H9 (cell line): ENCODE results near the gene ASPSCR1. TPM values are rescaled to one million over a fixed set of nuclear protein-coding genes. Genes with fewer than 3 reads are reported as not detected.

Experiments used
- DNase-seq: peaks from one replicate; pipeline ENCODE4 v3.0.0-alpha.2; 2017
- H2AFZ ChIP-seq: one replicate; pipeline ENCODE4 v1.6.1; 2013; ENCODE audit warnings: mild to moderate bottlenecking, low read length, control low read depth, moderate library complexity
- H2AK5ac ChIP-seq: 2 replicates; pipeline ENCODE4 v1.6.1; 2013; ENCODE audit warnings: low read length, control low read depth, mixed read lengths; ENCODE audit not compliant: insufficient read length
- H2BK120ac ChIP-seq: one replicate; pipeline ENCODE4 v1.6.1; 2013; ENCODE audit warnings: low read depth, mild to moderate bottlenecking, low read length, control low read depth, inconsistent platforms; ENCODE audit not compliant: poor library complexity, severe bottlenecking
- H2BK12ac ChIP-seq: 2 replicates; pipeline ENCODE4 v1.6.1; 2013; ENCODE audit warnings: low read length, control low read depth, mixed read lengths, low read depth; ENCODE audit not compliant: insufficient read length
- H2BK15ac ChIP-seq: 2 replicates; pipeline ENCODE4 v1.6.1; 2013; ENCODE audit warnings: low read depth, low read length, control low read depth
- H2BK20ac ChIP-seq: one replicate; pipeline ENCODE4 v1.6.1; 2013; ENCODE audit warnings: low read depth, mild to moderate bottlenecking, low read length, control low read depth, inconsistent platforms; ENCODE audit not compliant: poor library complexity, severe bottlenecking
- H2BK5ac ChIP-seq: 2 replicates; pipeline ENCODE4 v1.6.1; 2013; ENCODE audit warnings: low read length, control low read depth, mixed read lengths; ENCODE audit not compliant: insufficient read length
- H3K14ac ChIP-seq: 2 replicates; pipeline ENCODE4 v1.6.1; 2013; ENCODE audit warnings: low read length, control low read depth; ENCODE audit not compliant: insufficient read depth
- H3K18ac ChIP-seq: 2 replicates; pipeline ENCODE4 v1.6.1; 2013; ENCODE audit warnings: low read depth, mild to moderate bottlenecking, mixed read lengths, low read length, control low read depth; ENCODE audit not compliant: insufficient read length
- H3K23ac ChIP-seq: 2 replicates; pipeline ENCODE4 v1.6.1; 2013; ENCODE audit warnings: low read length, control low read depth, mixed read lengths, low read depth; ENCODE audit not compliant: insufficient read length
- H3K23me2 ChIP-seq: 2 replicates; pipeline ENCODE4 v1.6.1; 2013; ENCODE audit warnings: low read depth, mild to moderate bottlenecking, mixed read lengths, low read length, control low read depth; ENCODE audit not compliant: insufficient read length, poor library complexity, severe bottlenecking
- H3K27ac ChIP-seq: 2 replicates; pipeline ENCODE4 v1.5.1; 2013; ENCODE audit warnings: low read length, control low read depth, mixed read lengths, low read depth; ENCODE audit not compliant: insufficient read length
- H3K27me3 ChIP-seq: 2 replicates; pipeline ENCODE4 v1.6.1; 2013; ENCODE audit warnings: low read length, control low read depth, inconsistent platforms; ENCODE audit not compliant: insufficient read depth
- H3K4ac ChIP-seq: 2 replicates; pipeline ENCODE4 v1.6.1; 2013; ENCODE audit warnings: low read depth, mild to moderate bottlenecking, control low read depth, inconsistent platforms, low read length, moderate library complexity
- H3K4me1 ChIP-seq: 2 replicates; pipeline ENCODE4 v1.6.1; 2013; ENCODE audit warnings: low read length, control low read depth, inconsistent platforms; ENCODE audit not compliant: insufficient read depth
- H3K4me2 ChIP-seq: 2 replicates; pipeline ENCODE4 v1.6.1; 2013; ENCODE audit warnings: low read length, control low read depth, mixed read lengths; ENCODE audit not compliant: insufficient read length, insufficient read depth
- H3K56ac ChIP-seq: 2 replicates; pipeline ENCODE4 v1.6.1; 2013; ENCODE audit warnings: low read depth, mild to moderate bottlenecking, mixed read lengths, low read length, control low read depth; ENCODE audit not compliant: insufficient read length
- H3K79me1 ChIP-seq: 2 replicates; pipeline ENCODE4 v1.6.1; 2013; ENCODE audit warnings: low read depth, mild to moderate bottlenecking, moderate library complexity, low read length, control low read depth, inconsistent platforms; ENCODE audit not compliant: insufficient read depth, poor library complexity, severe bottlenecking
- H3K79me2 ChIP-seq: 2 replicates; pipeline ENCODE4 v1.6.1; 2013; ENCODE audit warnings: low read length, control low read depth, inconsistent platforms; ENCODE audit not compliant: insufficient read depth
- H3K9ac ChIP-seq: 2 replicates; pipeline ENCODE4 v1.6.1; 2013; ENCODE audit warnings: low read length, control low read depth, mixed read lengths; ENCODE audit not compliant: insufficient read length; ENCODE audit errors: extremely low read depth
- H3K9me3 ChIP-seq: one replicate; pipeline ENCODE4 v1.6.1; 2013; ENCODE audit warnings: low read depth, low read length, inconsistent platforms; ENCODE audit not compliant: control insufficient read depth
- H3T11ph ChIP-seq: one replicate; pipeline ENCODE4 v1.6.1; 2013; ENCODE audit warnings: mild to moderate bottlenecking, low read length, control low read depth, inconsistent platforms
- H4K20me1 ChIP-seq: one replicate; pipeline ENCODE4 v1.6.1; 2013; ENCODE audit not compliant: control insufficient read depth, insufficient read length, insufficient read depth
- H4K5ac ChIP-seq: 2 replicates; pipeline ENCODE4 v1.6.1; 2013; ENCODE audit warnings: low read depth, mild to moderate bottlenecking, mixed read lengths, low read length, control low read depth; ENCODE audit not compliant: insufficient read length
- H4K8ac ChIP-seq: replicated peaks from 2 replicates; pipeline ENCODE4 v1.6.1; 2013; ENCODE audit warnings: low read length, control low read depth, mixed read lengths, low read depth; ENCODE audit not compliant: insufficient read length
- H4K91ac ChIP-seq: 2 replicates; pipeline ENCODE4 v1.6.1; 2013; ENCODE audit warnings: low read depth, mild to moderate bottlenecking, moderate library complexity, mixed read lengths, low read length, control low read depth; ENCODE audit not compliant: insufficient read length
- H3K27ac Mint-ChIP-seq, 3 experiments: 2 replicates in 2 of 3; 3 replicates in 1 of 3; pipeline ENCODE4 v1.8.0; 2020 to 2021; ENCODE audit warnings: mixed read lengths in 3 of 3, mild to moderate bottlenecking in 1 of 3, moderate library complexity in 1 of 3
- H3K27me3 Mint-ChIP-seq: 2 replicates; pipeline ENCODE4 v1.8.0; 2021; ENCODE audit warnings: low read depth, mild to moderate bottlenecking, moderate library complexity, mixed read lengths
- H3K36me3 Mint-ChIP-seq, 3 experiments: 2 replicates in 2 of 3; 3 replicates in 1 of 3; pipeline ENCODE4 v1.8.0; 2020 to 2021; ENCODE audit warnings: low read depth in 3 of 3, mixed read lengths in 3 of 3; ENCODE audit not compliant: insufficient read depth in 1 of 3
- H3K4me1 Mint-ChIP-seq, 2 experiments: 2 replicates each; pipeline ENCODE4 v1.8.0; 2020; ENCODE audit warnings: mixed read lengths in 2 of 2
- H3K4me3 Mint-ChIP-seq, 2 experiments: 2 replicates in 1 of 2; 3 replicates in 1 of 2; pipeline ENCODE4 v1.8.0; 2020 to 2021; ENCODE audit warnings: mild to moderate bottlenecking in 2 of 2, mixed read lengths in 2 of 2, moderate library complexity in 1 of 2
- H3K9me3 Mint-ChIP-seq, 2 experiments: 2 replicates in 1 of 2; 3 replicates in 1 of 2; pipeline ENCODE4 v1.8.0; 2020; ENCODE audit warnings: mild to moderate bottlenecking in 2 of 2, mixed read lengths in 2 of 2, moderate library complexity in 1 of 2
- WGBS: extraction: QIAGEN DNeasy Blood & Tissue Kit; methylation state at CpG from one replicate; pipeline ENCODE4 v1.1.7; 2013; ENCODE audit warnings: missing lambda C conversion rate, low lambda C conversion rate, mixed read lengths; ENCODE audit not compliant: insufficient read length; ENCODE audit errors: extremely low coverage; 5-methylcytosine and 5-hydroxymethylcytosine counted together
- total RNA-seq: library from RNA; stranded (reverse); gene quantifications from 2 replicates; pipeline ENCODE4 v1.2.1, GENCODE V29; 2021
- TF ChIP-seq, protein P1 (sequence below): fragments of 200-600 bp; sonication (generic); conservative IDR thresholded peaks from 3 replicates; pipeline ENCODE4 v1.8.0; 2021; ENCODE audit warnings: antibody characterized with exemption, mild to moderate bottlenecking

Gene ASPSCR1
- total RNA-seq, 1 experiment from 2014 or later: 50.9 TPM

DNA sequence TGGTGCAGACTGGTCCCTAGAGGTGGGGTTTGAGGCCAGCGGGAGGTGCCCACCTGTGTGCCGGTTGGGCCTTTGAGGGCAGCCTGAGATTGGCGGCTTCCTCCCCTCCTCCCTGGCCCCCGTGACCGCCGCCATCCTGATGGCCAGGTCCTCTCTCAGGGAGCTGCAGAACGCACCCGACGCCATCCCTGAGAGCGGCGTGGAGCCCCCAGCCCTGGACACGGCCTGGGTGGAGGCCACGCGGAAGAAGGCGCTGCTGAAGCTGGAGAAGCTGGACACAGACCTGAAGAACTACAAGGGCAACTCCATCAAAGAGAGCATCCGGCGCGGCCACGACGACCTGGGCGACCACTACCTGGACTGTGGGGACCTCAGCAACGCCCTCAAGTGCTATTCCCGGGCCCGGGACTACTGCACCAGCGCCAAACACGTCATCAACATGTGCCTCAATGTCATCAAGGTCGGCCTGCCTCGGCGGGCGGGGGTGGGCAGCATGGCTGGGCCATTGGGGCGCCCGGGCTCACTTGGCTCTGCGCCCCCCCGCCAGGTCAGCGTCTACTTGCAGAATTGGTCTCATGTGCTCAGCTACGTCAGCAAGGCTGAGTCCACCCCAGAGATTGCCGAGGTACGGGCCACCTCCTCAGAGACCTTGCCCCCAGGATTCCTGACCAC lies 77.1 kb downstream of the ASPSCR1 start:
- H3K4me2 ChIP-seq: no peak overlapping the region
- no peaks in the 10 kb centered on the region; the same call in 1 of the 2 replicates for H3K27me3 Mint-ChIP-seq
- DNase-seq: no peak
- peaks cover 2% of the 10 kb centered on the region for H3K79me1 ChIP-seq
- H4K8ac ChIP-seq: no peak overlapping the region
- TF ChIP-seq, protein P1, sequence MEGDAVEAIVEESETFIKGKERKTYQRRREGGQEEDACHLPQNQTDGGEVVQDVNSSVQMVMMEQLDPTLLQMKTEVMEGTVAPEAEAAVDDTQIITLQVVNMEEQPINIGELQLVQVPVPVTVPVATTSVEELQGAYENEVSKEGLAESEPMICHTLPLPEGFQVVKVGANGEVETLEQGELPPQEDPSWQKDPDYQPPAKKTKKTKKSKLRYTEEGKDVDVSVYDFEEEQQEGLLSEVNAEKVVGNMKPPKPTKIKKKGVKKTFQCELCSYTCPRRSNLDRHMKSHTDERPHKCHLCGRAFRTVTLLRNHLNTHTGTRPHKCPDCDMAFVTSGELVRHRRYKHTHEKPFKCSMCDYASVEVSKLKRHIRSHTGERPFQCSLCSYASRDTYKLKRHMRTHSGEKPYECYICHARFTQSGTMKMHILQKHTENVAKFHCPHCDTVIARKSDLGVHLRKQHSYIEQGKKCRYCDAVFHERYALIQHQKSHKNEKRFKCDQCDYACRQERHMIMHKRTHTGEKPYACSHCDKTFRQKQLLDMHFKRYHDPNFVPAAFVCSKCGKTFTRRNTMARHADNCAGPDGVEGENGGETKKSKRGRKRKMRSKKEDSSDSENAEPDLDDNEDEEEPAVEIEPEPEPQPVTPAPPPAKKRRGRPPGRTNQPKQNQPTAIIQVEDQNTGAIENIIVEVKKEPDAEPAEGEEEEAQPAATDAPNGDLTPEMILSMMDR: no peak
- H3K4ac ChIP-seq: no peak overlapping the region
- H2AK5ac ChIP-seq: no peak overlapping the region
- no peak overlapping the region for H2BK12ac ChIP-seq
- H3K4me3 Mint-ChIP-seq: no peak overlapping the region; a peak in 2 of 5 replicates
- WGBS: no CpG with 5 or more reads among the region's 38 CpGs
- H3K56ac ChIP-seq: no peak overlapping the region
- H3K36me3 Mint-ChIP-seq: peaks cover 4 to 44% (median 37%) of the 10 kb centered on the region in 3 experiments; a peak in 5 of 7 replicates
- no peak overlapping the region for H3K27ac ChIP-seq
- no peak overlapping the region for H2AFZ ChIP-seq
- H3K18ac ChIP-seq: no peak overlapping the region
- H3K79me2 ChIP-seq: no peaks in the 10 kb centered on the region
- H3K9ac ChIP-seq: no peak overlapping the region
- no peaks in the 10 kb centered on the region for H3K4me1 ChIP-seq
- H3K27ac Mint-ChIP-seq: no peak overlapping the region
- no peak overlapping the region for H4K5ac ChIP-seq
- no peaks in the 10 kb centered on the region for H3K23me2 ChIP-seq
- no peaks in the 10 kb centered on the region for H3K9me3 ChIP-seq
- H4K91ac ChIP-seq: no peak overlapping the region
- H2BK15ac ChIP-seq: no peak overlapping the region
- no peak overlapping the region for H2BK120ac ChIP-seq
- H3T11ph ChIP-seq: no peak overlapping the region
- no peak overlapping the region for H2BK5ac ChIP-seq
- H4K20me1 ChIP-seq: peaks cover 3% of the 10 kb centered on the region
- no peaks in the 10 kb centered on the region for H3K27me3 ChIP-seq
- H3K4me1 Mint-ChIP-seq: peaks cover 0 to 13% of the 10 kb centered on the region in 2 experiments; a peak in 2 of 4 replicates
- no peak overlapping the region for H3K23ac ChIP-seq
- H3K14ac ChIP-seq: no peak overlapping the region
- no peaks in the 10 kb centered on the region for H3K9me3 Mint-ChIP-seq
- H2BK20ac ChIP-seq: no peak overlapping the region
